Measurements from ENCODE around the gene TMEM229B.

GRCh38 chr14:67510121-67510520 is 21.6 kb upstream of the TMEM229B start:
- no peak for TF ChIP-seq CTCF (IDR thresholded peaks at IDR 0.05)
- no peak for TF ChIP-seq POLR2A (IDR thresholded peaks at IDR 0.05)
- TF ChIP-seq EP300 (IDR thresholded peaks at IDR 0.05), result no peak
